Adrenal gland (tissue), 5 donors: ENCODE data around the gene GPR37L1.

Experiments used
- CTCF ChIP-seq, 6 experiments: fragments of 450-650 bp in 4 of 6; fragments of 200-600 bp in 2 of 6; sonication (generic) in 1 of 6; IDR thresholded peaks; 1 replicate in 5 of 6; 2 replicates in 1 of 6; pipeline versions ENCODE4 v1.5.1 to v1.8.0; 2016 to 2021; ENCODE audit warnings: antibody characterized with exemption in 6 of 6, mild to moderate bottlenecking in 2 of 6, moderate library complexity in 1 of 6
- POLR2A ChIP-seq, 2 donors: fragments of 450-650 bp; IDR thresholded peaks; one replicate each; pipeline ENCODE4 v1.6.1; 2017; ENCODE audit warnings: antibody characterized with exemption in 2 of 2, mild to moderate bottlenecking in 2 of 2, moderate library complexity in 1 of 2
- donor health status: DM: no; HTN: no; CAD: no.

GRCh38 chr1:202163281-202164270 is 40.9 kb downstream of the GPR37L1 start:
- no peak for TF ChIP-seq CTCF (IDR thresholded peaks at IDR 0.05)
- no peak for TF ChIP-seq POLR2A (IDR thresholded peaks at IDR 0.05)
